B cell (primary cell): Measurements from ENCODE around the gene RUFY1. TPM values are rescaled to one million over a fixed set of nuclear protein-coding genes. Genes with fewer than 3 reads are reported as not detected.
A peak's percentile ranks its signal among the peaks of the same experiment; 100 is the strongest.

Experiments used
- ATAC-seq: fragments of 200-7000 bp; cut with Tn5 transposase; one replicate; pipeline ENCODE4 v1.10.0; 2021; ENCODE audit warnings: low read depth, mild to moderate bottlenecking, moderate number of reproducible peaks, moderate library complexity
- CTCF ChIA-PET: fragments of 350-600 bp; sonication (Branson Sonifier 250); formaldehyde crosslinking; loops from one replicate; lab custom pipeline; 2021; ENCODE audit warnings: antibody characterized with exemption, inconsistent platforms; lab: Charles Lee
- POLR2A ChIA-PET: fragments of 350-600 bp; sonication (Branson Sonifier 250); formaldehyde crosslinking; loops from one replicate; lab custom pipeline; 2021; ENCODE audit warnings: antibody characterized with exemption; lab: Charles Lee
- DNase-seq: peaks from one replicate; pipeline ENCODE4 v3.0.0; 2013
- H2AFZ ChIP-seq: 2 replicates; pipeline ENCODE4 v1.6.1; 2012; ENCODE audit warnings: mild to moderate bottlenecking, low read depth, low read length; ENCODE audit not compliant: insufficient read depth, poor library complexity, severe bottlenecking
- H3K27ac ChIP-seq, 2 donors: 1 replicate in 1 of 2; 2 replicates in 1 of 2; pipeline ENCODE4 v1.5.1; 2012 to 2013; ENCODE audit warnings: low read length in 2 of 2, mild to moderate bottlenecking in 2 of 2, moderate library complexity in 1 of 2
- H3K27me3 ChIP-seq, 4 experiments: fragments of 200-600 bp in 1 of 4; sonication (generic) in 1 of 4; replicated peaks in 1 of 4; 1 replicate in 2 of 4; 2 replicates in 2 of 4; pipeline versions ENCODE4 v1.6.1 to v1.7.0; 2013 to 2016; ENCODE audit warnings: low read length in 3 of 4, mild to moderate bottlenecking in 2 of 4, mixed read lengths in 1 of 4, moderate library complexity in 1 of 4; ENCODE audit not compliant: insufficient read depth in 4 of 4, control insufficient read depth in 3 of 4; ENCODE audit errors: control extremely low read depth in 1 of 4
- H3K36me3 ChIP-seq, 2 experiments: replicated peaks in 1 of 2; 1 replicate in 1 of 2; 2 replicates in 1 of 2; pipeline versions ENCODE4 v1.6.1 to v1.7.1; 2013; ENCODE audit warnings: low read length in 1 of 2; ENCODE audit not compliant: insufficient read depth in 2 of 2, control insufficient read depth in 1 of 2; ENCODE audit errors: control extremely low read depth in 1 of 2, extremely low read depth in 1 of 2
- H3K4me1 ChIP-seq, 2 donors: fragments of 200-600 bp in 1 of 2; sonication (generic) in 1 of 2; 1 replicate in 1 of 2; 2 replicates in 1 of 2; pipeline versions ENCODE4 v1.5.1 to v1.6.1; 2013 to 2017; ENCODE audit warnings: low read length in 2 of 2; ENCODE audit not compliant: control insufficient read depth in 2 of 2, insufficient read depth in 2 of 2
- H3K4me2 ChIP-seq: replicated peaks from 2 replicates; pipeline ENCODE3; 2012; ENCODE audit warnings: mild to moderate bottlenecking, low read depth, low read length; ENCODE audit not compliant: poor library complexity, severe bottlenecking
- H3K4me3 ChIP-seq, 5 experiments: fragments of 200-600 bp in 1 of 5; sonication (generic) in 1 of 5; 1 replicate in 3 of 5; 2 replicates in 2 of 5; pipeline versions ENCODE4 v1.5.1 to v1.7.0; 2011 to 2016; ENCODE audit warnings: low read length in 4 of 5, mild to moderate bottlenecking in 4 of 5, low read depth in 2 of 5, control low read depth in 1 of 5, moderate library complexity in 1 of 5; ENCODE audit not compliant: insufficient read depth in 1 of 5; ENCODE audit errors: control extremely low read depth in 1 of 5, extremely low read depth in 1 of 5
- H3K79me2 ChIP-seq: fragments of 200-600 bp; sonication (generic); one replicate; pipeline ENCODE4 v1.6.0; 2016; ENCODE audit warnings: low read length; ENCODE audit not compliant: control insufficient read depth, insufficient read depth
- H3K9ac ChIP-seq: fragments of 200-600 bp; sonication (generic); 2 replicates; pipeline ENCODE4 v1.6.1; 2017; ENCODE audit warnings: mild to moderate bottlenecking, low read length, moderate library complexity
- H3K9me3 ChIP-seq, 3 donors: one replicate each; pipeline versions ENCODE4 v1.6.1 to v1.7.1; 2013; ENCODE audit warnings: low read length in 2 of 3; ENCODE audit not compliant: control insufficient read depth in 2 of 3, insufficient read depth in 1 of 3; ENCODE audit errors: control extremely low read depth in 1 of 3
- H4K20me1 ChIP-seq: 2 replicates; pipeline ENCODE4 v1.6.0; 2012; ENCODE audit warnings: mild to moderate bottlenecking, low read length; ENCODE audit not compliant: insufficient read depth, control insufficient read depth, poor library complexity, severe bottlenecking
- H3K27ac Mint-ChIP-seq: one replicate; pipeline ENCODE4 v1.8.0; 2021; ENCODE audit warnings: mixed read lengths
- H3K27me3 Mint-ChIP-seq: one replicate; pipeline ENCODE4 v1.8.0; 2021; ENCODE audit warnings: mixed read lengths
- H3K4me1 Mint-ChIP-seq: one replicate; pipeline ENCODE4 v1.8.0; 2021; ENCODE audit warnings: mixed read lengths
- H3K4me3 Mint-ChIP-seq: one replicate; pipeline ENCODE4 v1.8.0; 2021; ENCODE audit warnings: mixed read lengths
- H3K9me3 Mint-ChIP-seq: one replicate; pipeline ENCODE4 v1.8.0; 2022; ENCODE audit warnings: mixed read lengths; ENCODE audit not compliant: insufficient read depth
- EZH2 ChIP-seq: IDR thresholded peaks from 2 replicates; pipeline ENCODE4 v1.6.1; 2012; ENCODE audit warnings: borderline replicate concordance, low read depth, mild to moderate bottlenecking, moderate library complexity, low read length; ENCODE audit not compliant: insufficient read depth, poor library complexity, severe bottlenecking
- WGBS: methylation state at CpG from one replicate; pipeline ENCODE4 v1.1.5; 2013; ENCODE audit warnings: missing lambda C conversion rate; ENCODE audit not compliant: insufficient coverage; 5-methylcytosine and 5-hydroxymethylcytosine counted together
- intact Hi-C: fragments of 100-400 bp; cut with micrococcal nuclease; formaldehyde crosslinking; loops from one replicate; pipeline ENCODE4 v1.10.0; 2022
- polyA plus RNA-seq: library from polyadenylated mRNA; depleted of rRNA; stranded (reverse); fragments of >200 nt; gene quantifications from 2 replicates; pipeline ENCODE4 v1.2.3, GENCODE V29; 2012
- total RNA-seq, 2 donors: library from RNA; stranded (reverse); fragments of 120-200 nt in 1 of 2; gene quantifications; 1 replicate in 1 of 2; 2 replicates in 1 of 2; pipeline versions ENCODE4 v1.2.3 to v1.2.4, GENCODE V29; 2013 to 2022
- TF ChIP-seq, protein P1 (sequence below): fragments of 200-600 bp; IDR thresholded peaks from one replicate; pipeline ENCODE4 v1.8.0; 2022; ENCODE audit warnings: antibody characterized with exemption, mild to moderate bottlenecking

The RUFY1 gene
- total and polyA plus RNA-seq, 2 donors (not counting 1 experiment from before 2014, with no cell fraction given), result 38.5 to 99.8 TPM

DNA sequence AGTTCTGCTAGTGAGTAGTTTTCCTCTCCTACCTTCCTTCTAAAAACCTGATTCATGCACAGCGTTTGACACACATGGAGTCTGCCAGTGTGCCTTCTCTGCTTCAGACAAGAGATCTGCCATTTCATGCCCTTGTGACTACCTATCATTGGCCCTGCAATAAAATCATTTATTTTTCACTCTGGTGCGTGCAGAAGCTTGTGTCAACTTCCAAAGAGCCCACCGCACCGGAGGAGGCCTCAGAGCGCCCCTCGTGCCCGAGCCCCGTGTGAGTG is 59.4 kb downstream of the RUFY1 start:
- H3K36me3 ChIP-seq, result peaks cover 9 to 77% of the 10 kb centered on the region in 2 experiments
- no peak overlapping the region for H3K4me3 ChIP-seq
- no peak for DNase-seq
- H3K27ac ChIP-seq, result no peak overlapping the region
- no peaks in the 10 kb centered on the region for H3K79me2 ChIP-seq
- TF ChIP-seq, protein P1, sequence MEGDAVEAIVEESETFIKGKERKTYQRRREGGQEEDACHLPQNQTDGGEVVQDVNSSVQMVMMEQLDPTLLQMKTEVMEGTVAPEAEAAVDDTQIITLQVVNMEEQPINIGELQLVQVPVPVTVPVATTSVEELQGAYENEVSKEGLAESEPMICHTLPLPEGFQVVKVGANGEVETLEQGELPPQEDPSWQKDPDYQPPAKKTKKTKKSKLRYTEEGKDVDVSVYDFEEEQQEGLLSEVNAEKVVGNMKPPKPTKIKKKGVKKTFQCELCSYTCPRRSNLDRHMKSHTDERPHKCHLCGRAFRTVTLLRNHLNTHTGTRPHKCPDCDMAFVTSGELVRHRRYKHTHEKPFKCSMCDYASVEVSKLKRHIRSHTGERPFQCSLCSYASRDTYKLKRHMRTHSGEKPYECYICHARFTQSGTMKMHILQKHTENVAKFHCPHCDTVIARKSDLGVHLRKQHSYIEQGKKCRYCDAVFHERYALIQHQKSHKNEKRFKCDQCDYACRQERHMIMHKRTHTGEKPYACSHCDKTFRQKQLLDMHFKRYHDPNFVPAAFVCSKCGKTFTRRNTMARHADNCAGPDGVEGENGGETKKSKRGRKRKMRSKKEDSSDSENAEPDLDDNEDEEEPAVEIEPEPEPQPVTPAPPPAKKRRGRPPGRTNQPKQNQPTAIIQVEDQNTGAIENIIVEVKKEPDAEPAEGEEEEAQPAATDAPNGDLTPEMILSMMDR, result no peak
- no peak for TF ChIP-seq EZH2
- Mint-ChIP-seq H3K9me3 (no peaks in the 10 kb centered on the region), H3K27ac (no peak overlapping the region), H3K4me1 (peaks cover 4% of the 10 kb centered on the region), H3K4me3 (no peak overlapping the region), H3K27me3 (no peaks in the 10 kb centered on the region)
- no peaks in the 10 kb centered on the region for H3K9me3 ChIP-seq
- ATAC-seq, result no peak
- ChIA-PET POLR2A (interaction anchor here (0.8 to 1.8 kb wide), 2 partner anchors 10 to 14 kb away, joined by 5 to 7 read pairs; partner anchors contain the start of gene HNRNPH1), CTCF (no interaction called here)
- H3K9ac ChIP-seq, result no peak overlapping the region
- intact Hi-C loops, result no loop called here
- peaks cover 47% of the 10 kb centered on the region for H4K20me1 ChIP-seq
- H3K4me2 ChIP-seq, result no peak overlapping the region
- H2AFZ ChIP-seq, result no peak overlapping the region
- WGBS, result 97% methylated on average over 7 of the region's 8 CpGs
- no peaks in the 10 kb centered on the region for H3K27me3 ChIP-seq
- no peaks in the 10 kb centered on the region for H3K4me1 ChIP-seq

DNA sequence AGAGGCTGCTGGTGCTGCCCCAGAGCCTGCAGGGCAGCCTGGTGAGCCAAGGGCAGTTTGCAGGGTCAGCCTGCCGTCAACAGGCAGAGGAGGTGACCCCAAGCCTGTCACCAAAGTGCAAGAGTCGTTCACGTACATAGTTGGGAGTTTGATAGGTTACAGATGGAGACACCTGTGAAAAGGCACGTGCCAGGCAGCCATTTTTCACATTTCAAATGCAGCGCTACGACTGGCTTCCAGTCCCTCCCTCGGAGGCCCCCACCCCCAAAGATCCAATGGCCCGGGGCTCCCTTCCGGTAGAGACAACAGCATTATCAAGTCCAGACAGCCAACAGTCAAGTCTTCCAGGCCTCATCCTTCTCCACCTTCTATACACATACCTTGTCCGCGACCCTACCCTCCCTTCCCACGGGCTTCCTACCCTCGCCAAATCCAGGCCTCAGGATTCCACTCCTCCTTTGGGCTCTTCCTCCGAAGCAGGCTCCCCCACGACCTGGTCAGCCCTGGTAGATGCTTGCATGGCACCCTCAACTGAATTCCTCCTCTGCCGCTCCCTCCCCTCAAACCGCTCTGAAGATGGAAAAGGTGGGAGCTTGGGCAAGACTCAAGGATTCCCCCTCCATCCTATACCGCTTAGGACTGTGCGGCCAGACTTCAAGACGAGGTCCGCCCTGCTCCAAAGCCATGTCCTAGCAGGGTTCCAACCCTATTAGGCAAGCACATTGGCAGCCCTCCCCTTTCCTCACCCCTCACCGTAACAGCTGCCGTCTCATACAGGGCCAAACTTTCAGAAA is 60.0 kb downstream of the RUFY1 start:
- H3K36me3 ChIP-seq, result peaks cover 13 to 83% of the 10 kb centered on the region in 2 experiments

More for the DNA sequence above, 60.0 kb downstream of the RUFY1 start:
- ATAC-seq (no peak), DNase-seq (no peak)
- Histone ChIP-seq H4K20me1 (peaks cover 53% of the 10 kb centered on the region), H3K4me3 (no peak overlapping the region), H3K27me3 (no peaks in the 10 kb centered on the region), H3K4me1 (no peaks in the 10 kb centered on the region), H3K4me2 (no peak overlapping the region), H3K27ac (no peak overlapping the region), H2AFZ (no peak overlapping the region), H3K9me3 (no peaks in the 10 kb centered on the region), H3K9ac (no peak overlapping the region), H3K79me2 (no peaks in the 10 kb centered on the region)
- Mint-ChIP-seq H3K4me1 (peaks cover 4% of the 10 kb centered on the region), H3K4me3 (no peak overlapping the region), H3K27ac (peak overlapping the region; percentile 54), H3K27me3 (no peaks in the 10 kb centered on the region), H3K9me3 (no peaks in the 10 kb centered on the region)
- TF ChIP-seq, protein P1, result no peak
- no peak for TF ChIP-seq EZH2
- POLR2A ChIA-PET, result interaction anchor here (1.8 kb wide), 1 partner anchor 10 kb away, joined by 5 read pairs; no protein-coding TSS in a partner anchor
- 94% methylated on average over 21 of the region's 23 CpGs for WGBS
- CTCF ChIA-PET, result no interaction called here
- intact Hi-C loops, result no loop called here
